Adrenal gland (tissue), 5 donors: ENCODE results near the gene CCDC175.

Experiments used
- POLR2A ChIP-seq, 2 donors: fragments of 450-650 bp; IDR thresholded peaks; one replicate each; pipeline ENCODE4 v1.6.1; 2017; ENCODE audit warnings: antibody characterized with exemption in 2 of 2, mild to moderate bottlenecking in 2 of 2, moderate library complexity in 1 of 2
- TF ChIP-seq, protein P1 (sequence below), 6 experiments: fragments of 450-650 bp in 4 of 6; fragments of 200-600 bp in 2 of 6; sonication (generic) in 1 of 6; IDR thresholded peaks; 1 replicate in 5 of 6; 2 replicates in 1 of 6; pipeline versions ENCODE4 v1.5.1 to v1.8.0; 2016 to 2021; ENCODE audit warnings: antibody characterized with exemption in 6 of 6, mild to moderate bottlenecking in 2 of 6, moderate library complexity in 1 of 6
- donor health status: DM: no; HTN: no; CAD: no.

DNA sequence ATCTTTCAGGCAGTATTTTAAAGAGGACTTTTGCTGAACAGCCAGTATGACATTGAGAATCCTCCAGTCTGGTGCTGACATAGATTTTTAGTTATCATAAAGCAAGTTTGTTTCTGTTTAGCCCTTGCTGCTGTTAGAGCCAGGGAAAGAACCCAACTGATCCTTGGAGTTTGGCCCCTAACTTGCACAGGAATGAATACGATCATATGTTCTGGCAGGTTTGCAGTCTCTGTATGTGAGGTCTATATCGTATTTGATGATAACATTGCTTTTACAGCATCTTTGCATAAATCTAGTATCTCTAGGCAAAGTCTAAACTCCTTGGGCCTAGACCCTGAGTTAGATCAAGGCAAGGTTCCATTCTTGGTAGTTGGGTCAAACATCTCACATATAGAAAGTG lies 4.3 kb upstream of the CCDC175 start:
- TF ChIP-seq, protein P1, sequence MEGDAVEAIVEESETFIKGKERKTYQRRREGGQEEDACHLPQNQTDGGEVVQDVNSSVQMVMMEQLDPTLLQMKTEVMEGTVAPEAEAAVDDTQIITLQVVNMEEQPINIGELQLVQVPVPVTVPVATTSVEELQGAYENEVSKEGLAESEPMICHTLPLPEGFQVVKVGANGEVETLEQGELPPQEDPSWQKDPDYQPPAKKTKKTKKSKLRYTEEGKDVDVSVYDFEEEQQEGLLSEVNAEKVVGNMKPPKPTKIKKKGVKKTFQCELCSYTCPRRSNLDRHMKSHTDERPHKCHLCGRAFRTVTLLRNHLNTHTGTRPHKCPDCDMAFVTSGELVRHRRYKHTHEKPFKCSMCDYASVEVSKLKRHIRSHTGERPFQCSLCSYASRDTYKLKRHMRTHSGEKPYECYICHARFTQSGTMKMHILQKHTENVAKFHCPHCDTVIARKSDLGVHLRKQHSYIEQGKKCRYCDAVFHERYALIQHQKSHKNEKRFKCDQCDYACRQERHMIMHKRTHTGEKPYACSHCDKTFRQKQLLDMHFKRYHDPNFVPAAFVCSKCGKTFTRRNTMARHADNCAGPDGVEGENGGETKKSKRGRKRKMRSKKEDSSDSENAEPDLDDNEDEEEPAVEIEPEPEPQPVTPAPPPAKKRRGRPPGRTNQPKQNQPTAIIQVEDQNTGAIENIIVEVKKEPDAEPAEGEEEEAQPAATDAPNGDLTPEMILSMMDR (IDR thresholded peaks at IDR 0.05), result no peak
- no peak for TF ChIP-seq POLR2A (IDR thresholded peaks at IDR 0.05)
